GOT3 (cell line): ENCODE results near the gene ZFAND6.

Source experiments
- DNase-seq: peaks from one replicate; lab custom pipeline; 2025; ENCODE audit warnings: mixed read lengths; lab: John Stamatoyannopoulos, UW

The ZFAND6 gene

GRCh38 chr15:80170596-80170995 is 111.1 kb downstream of the ZFAND6 start:
- DNase-seq, result no peak

DNA sequence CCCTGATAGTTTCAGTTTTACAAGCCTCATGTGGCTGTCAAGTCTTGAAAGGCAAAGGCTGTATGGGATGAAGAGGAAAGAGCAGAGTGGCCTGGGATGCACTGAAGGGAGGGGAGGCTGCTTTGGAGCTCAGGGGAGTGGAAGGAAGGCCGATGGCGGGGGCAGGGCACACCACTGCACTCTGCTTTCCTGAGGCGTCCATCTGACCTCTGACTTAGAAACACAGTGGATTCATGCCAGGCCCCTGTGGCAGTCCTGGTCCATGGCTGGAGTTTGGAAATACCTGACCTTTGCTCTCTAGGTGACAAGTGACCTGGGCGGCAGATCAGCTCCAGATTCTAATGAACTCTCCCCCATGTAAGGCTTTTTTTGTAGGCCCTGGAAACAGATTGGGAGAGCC is 112.3 kb downstream of the ZFAND6 start:
- DNase-seq, result no peak

DNA sequence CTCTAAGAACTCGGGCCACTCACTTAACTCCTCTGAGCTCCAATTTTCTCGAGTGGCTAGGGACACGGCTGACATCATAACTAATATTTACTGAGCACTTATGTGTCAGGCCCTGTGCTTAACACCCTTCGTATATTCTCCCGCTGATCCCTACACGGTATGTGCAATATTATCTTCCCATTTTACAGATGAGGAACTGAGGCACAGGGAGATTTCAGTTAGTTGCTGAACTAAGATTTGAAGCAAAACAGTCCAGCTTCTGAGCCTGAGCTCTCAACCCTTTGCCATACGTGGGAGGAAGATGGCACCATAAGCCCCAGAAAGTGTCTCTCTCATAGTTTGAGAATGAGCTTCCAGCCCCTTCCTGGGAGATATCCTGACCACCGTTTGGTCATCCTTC is 112.9 kb downstream of the ZFAND6 start:
- no peak for DNase-seq

DNA sequence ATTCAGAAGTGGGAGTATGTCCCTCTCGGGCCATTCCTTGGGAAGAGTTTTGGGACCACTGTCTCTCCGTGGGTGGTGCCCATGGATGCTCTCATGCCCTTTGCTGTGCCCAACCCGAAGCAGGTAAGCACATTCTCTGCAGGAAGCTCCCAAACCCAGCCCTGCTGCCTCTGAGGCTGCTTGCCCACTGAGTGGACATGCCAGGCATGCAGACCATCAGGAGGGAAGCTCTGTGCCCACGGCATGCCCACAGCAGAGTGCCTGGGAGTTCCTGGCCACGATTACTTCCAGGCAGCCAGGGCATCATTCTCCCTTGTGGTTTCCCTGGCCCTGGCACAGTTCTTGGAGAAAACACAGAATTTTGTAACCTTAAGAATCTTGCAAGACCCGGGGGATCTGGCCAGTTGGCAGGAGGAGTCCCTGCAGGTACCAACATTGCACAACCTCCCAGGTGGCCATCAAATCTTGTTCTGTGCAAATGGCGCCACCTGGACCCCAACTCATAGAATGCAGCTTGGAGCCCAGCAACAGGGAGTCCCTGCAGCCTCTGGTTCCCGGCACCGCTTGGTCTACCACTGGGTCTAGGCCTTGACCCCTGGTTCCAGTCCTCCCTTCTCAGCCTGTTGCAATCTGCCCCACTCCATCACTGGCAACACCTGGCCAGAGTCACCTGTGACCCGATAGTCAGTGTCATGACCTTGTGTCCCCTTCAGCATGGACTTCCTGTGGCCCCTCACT is 113.7 kb downstream of the ZFAND6 start:
- DNase-seq, result no peak

DNA sequence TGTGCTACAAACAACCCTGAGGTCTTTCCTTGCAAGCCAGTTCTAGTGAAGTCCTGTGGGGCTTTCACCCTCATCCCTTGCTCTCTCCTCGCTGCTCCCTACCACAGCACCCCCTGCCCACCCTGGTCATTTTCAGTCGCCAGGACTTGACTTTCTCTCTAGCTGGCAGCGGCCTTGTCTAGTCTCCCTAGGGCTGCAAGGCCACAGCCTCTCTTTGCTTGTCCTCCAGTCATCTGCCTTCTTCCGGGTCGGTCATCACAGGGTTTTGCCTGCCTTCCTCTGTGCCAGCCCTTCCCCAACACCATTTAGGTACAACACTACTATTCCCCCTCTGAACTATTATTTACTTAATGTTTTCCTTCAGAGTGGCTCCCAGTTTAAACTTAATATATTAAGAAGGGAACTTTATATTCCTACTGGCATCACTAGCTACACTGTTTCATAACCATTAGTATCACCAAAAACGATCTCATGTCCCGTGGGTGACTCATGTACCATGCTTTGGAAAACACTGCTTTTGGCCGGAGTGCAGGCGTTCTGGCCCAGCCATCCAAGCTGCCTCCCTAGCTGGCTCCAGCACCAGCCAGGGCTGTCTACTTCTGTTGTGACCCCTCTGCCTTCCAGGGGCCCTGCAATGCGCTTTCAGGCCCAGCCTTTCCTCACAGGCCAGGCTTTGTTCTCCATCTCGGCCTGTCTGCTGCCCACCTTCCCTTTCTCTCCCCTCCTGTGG is 114.7 kb downstream of the ZFAND6 start:
- DNase-seq, result no peak

- no peak for DNase-seq
Measured at GRCh38 chr15:80175436-80175835, 116.0 kb downstream of the ZFAND6 start.

DNA sequence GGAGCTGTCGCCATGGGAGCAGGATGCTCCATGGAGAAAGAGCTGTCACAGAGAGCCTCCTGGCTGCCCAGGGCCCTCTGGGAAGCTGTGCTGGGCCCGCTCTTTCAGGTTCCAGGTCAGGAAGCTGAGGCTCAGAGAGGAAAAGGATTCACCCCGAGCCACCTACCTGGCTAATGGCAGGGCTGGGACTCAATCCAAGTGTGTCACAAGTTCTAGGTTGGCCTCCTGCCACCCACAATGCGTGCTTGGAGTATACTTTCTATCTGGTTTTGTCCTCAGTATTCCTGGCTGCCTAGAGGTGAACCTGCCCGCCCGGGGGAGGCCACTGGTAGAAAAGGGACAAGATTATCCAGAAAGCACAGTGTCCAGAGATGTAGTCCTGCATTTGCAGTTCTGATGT is 117.0 kb downstream of the ZFAND6 start:
- DNase-seq, result no peak

DNA sequence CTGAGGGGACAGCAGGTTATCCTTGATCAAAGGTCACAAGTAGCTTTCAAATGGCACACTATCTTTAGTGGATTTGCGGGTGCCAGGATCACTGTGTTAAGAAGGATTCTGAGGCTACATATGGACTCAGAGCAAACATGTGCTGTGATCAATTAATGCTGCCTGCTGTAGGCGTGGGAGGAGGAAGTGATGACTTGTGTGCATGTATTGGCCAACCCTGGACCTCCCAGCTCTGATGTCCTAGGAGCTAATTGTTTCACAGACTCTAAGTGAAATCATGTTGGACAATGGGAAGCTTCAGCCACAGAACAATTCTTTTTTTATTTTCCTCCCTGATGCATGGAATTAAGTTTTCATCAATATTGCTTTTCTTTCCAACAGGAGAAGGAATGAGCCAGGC is 117.7 kb downstream of the ZFAND6 start:
- DNase-seq, result no peak

GRCh38 chr15:80179025-80179759 is 119.7 kb downstream of the ZFAND6 start:
- DNase-seq, result no peak

GRCh38 chr15:80179935-80180334 is 120.5 kb downstream of the ZFAND6 start:
- DNase-seq, result no peak

DNA sequence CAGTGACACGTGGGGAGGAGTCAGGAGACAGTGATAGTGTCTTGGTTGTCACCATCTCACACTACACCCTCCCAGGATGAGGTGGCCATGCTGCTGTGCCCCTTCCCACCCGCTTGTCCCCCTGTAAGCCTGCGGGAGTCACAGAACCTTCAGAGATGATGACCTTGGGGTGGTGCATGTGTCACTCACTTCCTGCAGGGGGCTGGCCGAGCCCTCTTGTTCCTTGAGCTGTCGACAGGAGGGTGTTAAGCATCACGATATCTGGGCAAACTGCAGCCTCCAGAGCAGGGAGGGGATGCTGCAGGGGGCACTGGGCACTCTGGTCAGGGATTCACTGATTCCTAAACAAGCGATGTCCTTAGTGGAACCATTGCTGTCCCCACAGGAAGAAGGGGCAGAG is 121.0 kb downstream of the ZFAND6 start:
- DNase-seq, result no peak

DNA sequence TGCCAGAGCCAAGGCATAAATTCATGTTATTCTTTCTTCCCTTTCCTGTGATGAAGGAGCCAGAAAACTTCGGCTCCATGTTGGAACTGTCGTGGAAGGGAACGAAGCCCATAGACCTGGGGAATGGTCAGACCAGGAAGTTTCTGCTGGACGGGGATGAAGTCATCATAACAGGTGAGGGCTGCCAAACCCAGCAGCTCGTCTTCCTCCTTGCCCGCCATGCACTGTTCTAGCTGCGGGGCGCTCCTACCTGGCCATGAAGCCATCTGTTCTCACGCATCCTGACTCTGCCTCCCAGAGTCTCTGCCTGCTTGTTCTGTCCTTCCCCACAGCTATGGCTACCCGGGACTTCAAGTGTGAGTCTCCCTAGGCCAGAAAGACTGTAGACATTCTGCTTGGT is 121.5 kb downstream of the ZFAND6 start:
- no peak for DNase-seq

DNA sequence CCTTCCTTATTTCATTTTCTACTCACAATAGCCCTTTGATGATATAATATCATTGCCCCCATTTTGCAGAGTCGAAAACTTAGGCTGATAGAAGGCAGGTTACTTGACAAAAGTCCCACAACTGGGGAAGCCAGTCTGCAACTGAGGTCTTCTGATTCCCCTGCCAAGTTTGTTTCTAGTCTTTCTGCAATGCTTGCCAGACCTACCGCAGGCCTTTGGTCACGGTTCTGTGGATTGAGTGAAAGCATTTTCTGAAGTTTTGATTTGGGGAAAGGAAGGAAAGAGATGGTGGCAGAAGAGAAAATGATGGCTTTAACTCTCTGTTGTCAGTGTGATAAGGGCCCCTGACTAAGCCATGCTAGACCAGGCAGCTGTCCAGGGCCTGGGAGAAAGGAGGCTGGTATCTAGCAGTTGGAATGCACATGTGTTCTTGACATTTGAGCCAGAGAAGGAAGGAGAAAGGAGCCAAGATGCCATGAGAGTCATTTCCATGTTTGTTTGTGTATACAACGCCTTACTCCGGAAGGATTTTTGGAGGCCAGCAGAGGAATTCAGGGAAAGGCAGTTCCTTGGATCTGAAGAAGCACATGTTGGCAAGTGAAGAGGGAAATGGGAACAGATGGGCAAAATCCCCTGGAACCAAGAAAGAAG is 123.3 kb downstream of the ZFAND6 start:
- no peak for DNase-seq

DNA sequence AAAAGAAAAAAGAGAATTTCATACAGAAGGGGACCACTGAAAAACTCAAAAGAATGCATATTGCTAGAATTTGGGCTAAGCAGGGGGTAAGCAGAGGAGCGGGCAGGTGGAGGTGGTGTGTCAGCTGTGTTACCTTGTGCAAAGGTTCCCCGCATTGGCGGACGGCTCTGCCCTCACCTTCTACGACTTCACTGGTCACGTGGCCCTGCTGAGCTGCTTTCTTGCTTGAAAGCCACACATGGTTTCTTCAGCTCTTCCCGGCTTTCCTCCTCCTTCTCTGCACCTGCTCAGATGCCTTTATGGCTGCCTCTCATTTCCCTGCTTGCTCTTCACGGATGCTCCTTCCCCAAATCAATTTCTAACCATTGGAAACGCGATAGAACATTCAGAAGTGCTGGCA is 123.8 kb downstream of the ZFAND6 start:
- no peak for DNase-seq

GRCh38 chr15:80183886-80184285 is 124.4 kb downstream of the ZFAND6 start:
- DNase-seq, result no peak

GRCh38 chr15:80184554-80184953 is 125.1 kb downstream of the ZFAND6 start:
- DNase-seq, result no peak

DNA sequence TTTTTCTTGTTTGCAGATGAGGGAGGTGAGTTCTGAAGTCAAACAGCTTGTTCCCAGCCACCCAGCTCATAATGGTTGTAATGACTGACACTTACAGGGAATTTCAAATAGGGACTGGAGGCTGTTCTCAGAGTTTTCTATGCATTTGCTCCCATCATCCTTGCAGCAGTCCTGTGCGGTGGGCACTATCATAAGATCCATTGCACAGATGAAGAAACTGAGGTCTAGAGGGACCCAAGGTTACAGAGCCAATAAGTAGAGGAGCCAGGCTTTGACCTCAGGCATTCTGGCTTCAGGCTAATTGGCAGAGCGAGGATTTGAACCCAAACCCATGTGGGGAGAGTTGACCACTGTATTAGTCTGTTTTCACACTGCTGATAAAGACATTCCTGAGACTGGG is 125.7 kb downstream of the ZFAND6 start:
- no peak for DNase-seq

- DNase-seq, result no peak
Measured at GRCh38 chr15:80186066-80186465, 126.6 kb downstream of the ZFAND6 start.

DNA sequence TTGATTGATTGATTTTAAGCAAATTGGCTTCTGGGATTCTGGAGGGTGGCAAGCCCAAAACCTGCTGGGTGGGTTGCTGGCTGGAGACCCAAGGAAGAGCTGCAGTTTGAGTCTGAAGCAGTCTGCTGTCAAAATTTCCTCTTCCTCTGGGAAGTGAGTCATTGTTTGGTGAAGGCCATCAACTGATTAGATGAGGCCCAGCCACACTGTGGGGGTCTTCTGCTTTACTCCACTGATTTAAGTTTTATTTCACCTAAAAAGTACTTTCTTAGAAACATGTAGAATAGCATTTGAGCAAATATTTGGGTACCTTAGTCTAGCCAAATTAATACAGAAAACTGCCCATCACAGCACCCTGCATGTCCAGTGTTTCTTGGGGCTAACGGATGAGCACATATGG is 127.1 kb downstream of the ZFAND6 start:
- no peak for DNase-seq
